GM12878 (cell line): ENCODE results near the gene MOK. TPM values are rescaled to one million over a fixed set of nuclear protein-coding genes. Genes with fewer than 3 reads are reported as not detected.

Experiments
- ATAC-seq: fragments of 200-7000 bp; cut with Tn5 transposase; 3 replicates; pipeline ENCODE4 v1.9.1; 2020; ENCODE audit warnings: mild to moderate bottlenecking, moderate library complexity
- BruUV-seq: library from RNA; stranded (reverse); fragments of 400-500 nt; replicated peaks from 2 replicates; lab custom pipeline; 2021; lab: Mats Ljungman, UMichigan
- CTCF ChIA-PET: fragments of 300-600 bp; sonication (Branson Sonifier 250); formaldehyde crosslinking; extraction: SDS; loops from one replicate; lab custom pipeline; 2021; ENCODE audit warnings: inconsistent platforms; lab: Yijun Ruan, JAX
- POLR2A ChIA-PET: fragments of 350-600 bp; formaldehyde crosslinking; extraction: SDS; loops from one replicate; lab custom pipeline; 2021; ENCODE audit warnings: inconsistent platforms; lab: Charles Lee
- RAD21 ChIA-PET: fragments of 300-600 bp; sonication (Branson Sonifier 250); formaldehyde crosslinking; loops from one replicate; lab custom pipeline; 2023; ENCODE audit warnings: antibody characterized with exemption; ENCODE audit not compliant: unreplicated experiment; lab: Charles Lee
- SMC1A ChIA-PET: fragments of 300-600 bp; sonication (Branson Sonifier 250); formaldehyde crosslinking; loops from one replicate; lab custom pipeline; 2023; ENCODE audit not compliant: unreplicated experiment, uncharacterized antibody; lab: Charles Lee
- DNase-seq: peaks from one replicate; pipeline ENCODE4 v3.0.0-alpha.2; 2011; ENCODE audit warnings: low read depth, low spot score
- FAIRE-seq: peaks from 3 replicates; lab custom pipeline; 2011; peaks lifted over from hg19 to GRCh38; lab: Jason Lieb, UNC
- H2AFZ ChIP-seq: 2 replicates; pipeline ENCODE4 v1.6.0; 2011; ENCODE audit warnings: low read depth, low read length, control low read depth; ENCODE audit not compliant: control insufficient read depth
- H3K27ac ChIP-seq: 2 replicates; pipeline ENCODE4 v1.5.1; 2011; ENCODE audit warnings: control low read depth; ENCODE audit not compliant: control insufficient read depth, insufficient read depth
- H3K27me3 ChIP-seq, 2 experiments: replicated peaks in 1 of 2; 2 replicates each; pipeline versions ENCODE4 v1.6.0 to v1.6.1; 2011; ENCODE audit warnings: low read length in 1 of 2; ENCODE audit not compliant: control insufficient read depth in 2 of 2, insufficient read depth in 2 of 2
- H3K36me3 ChIP-seq, 2 experiments: 2 replicates each; pipeline ENCODE4 v1.5.1; 2011; ENCODE audit warnings: low read length in 1 of 2; ENCODE audit not compliant: control insufficient read depth in 2 of 2, insufficient read depth in 2 of 2
- H3K4me1 ChIP-seq: 2 replicates; pipeline ENCODE4 v1.6.1; 2011; ENCODE audit warnings: mild to moderate bottlenecking, low read length, moderate library complexity, mixed read lengths; ENCODE audit not compliant: control insufficient read depth, insufficient read depth
- H3K4me2 ChIP-seq: 2 replicates; pipeline ENCODE4 v1.6.0; 2011; ENCODE audit warnings: control low read depth; ENCODE audit not compliant: control insufficient read depth, insufficient read depth
- H3K4me3 ChIP-seq: fragments of 200-600 bp; sonication (generic); 2 replicates; pipeline ENCODE4 v1.5.1; 2016
- H3K79me2 ChIP-seq: 2 replicates; pipeline ENCODE4 v1.6.0; 2011; ENCODE audit warnings: low read length; ENCODE audit not compliant: control insufficient read depth, insufficient read depth
- H3K9ac ChIP-seq: 2 replicates; pipeline ENCODE4 v1.8.0; 2011; ENCODE audit warnings: low read length, control low read depth, mixed read lengths; ENCODE audit not compliant: control insufficient read depth, insufficient read depth
- H3K9me3 ChIP-seq: replicated peaks from 3 replicates; pipeline ENCODE4 v1.5.1; 2011; ENCODE audit warnings: mild to moderate bottlenecking, low read length; ENCODE audit not compliant: control insufficient read depth, insufficient read depth
- H4K20me1 ChIP-seq: 2 replicates; pipeline ENCODE4 v1.6.0; 2011; ENCODE audit not compliant: control insufficient read depth, insufficient read depth
- POLR2A ChIP-seq: IDR thresholded peaks from 2 replicates; pipeline ENCODE4 v1.6.1; 2011; ENCODE audit warnings: low read depth, mild to moderate bottlenecking, low read length
- RUNX3 ChIP-seq: IDR thresholded peaks from 2 replicates; pipeline ENCODE4 v1.6.1; 2012; ENCODE audit warnings: low read length, inconsistent platforms
- ZBTB40 ChIP-seq: fragments of 450-650 bp; IDR thresholded peaks from 2 replicates; pipeline ENCODE4 v1.6.1; 2016; ENCODE audit warnings: mild to moderate bottlenecking, moderate library complexity, borderline replicate concordance
- ZNF592 ChIP-seq: fragments of 450-650 bp; IDR thresholded peaks from 2 replicates; pipeline ENCODE4 v1.6.1; 2017; ENCODE audit warnings: mild to moderate bottlenecking, moderate library complexity
- WGBS: methylation state at CpG from one replicate; pipeline ENCODE4 v1.1.6; 2016; ENCODE audit warnings: low lambda C conversion rate; ENCODE audit not compliant: insufficient replicate concordance, insufficient coverage; ENCODE audit errors: missing lambda C conversion rate; 5-methylcytosine and 5-hydroxymethylcytosine counted together
- in situ Hi-C: fragments of 300-500 bp; cut with MboI; formaldehyde crosslinking; loops from 9 replicates; pipeline ENCODE4 v1.14.3; 2018; ENCODE audit warnings: mixed read lengths
- intact Hi-C: fragments of 100-400 bp; cut with micrococcal nuclease; formaldehyde crosslinking; loops from one replicate; pipeline ENCODE4 v1.14.2; 2022; ENCODE audit not compliant: unreplicated experiment
- polyA plus RNA-seq, 11 experiments: library from polyadenylated mRNA; depleted of rRNA in 4 of 11; unstranded in 6 of 11; stranded (reverse) in 5 of 11; fragments of >200 nt; fragmentation: Nextera tagmentation in 4 of 11; fragmentation: Illumina TruSeq in 1 of 11; extraction: Ambion mirVana in 4 of 11; extraction: Trizol in 1 of 11; gene quantifications; 1 replicate in 1 of 11; 2 replicates in 10 of 11; pipeline versions ENCODE4 v1.2.1 to v1.2.3, GENCODE V29; 2011 to 2016; ENCODE audit warnings: inconsistent platforms in 2 of 11, missing spikeins in 2 of 11, low read depth in 1 of 11
- total RNA-seq, 4 experiments: library from RNA; depleted of rRNA in 3 of 4; stranded (reverse); fragments of >200 nt in 3 of 4; fragmentation: Illumina TruSeq in 1 of 4; extraction: Trizol in 1 of 4; gene quantifications; 2 replicates each; pipeline versions ENCODE4 v1.2.1 to v1.2.3, GENCODE V29; 2013 to 2021

MOK gene
- total and polyA plus RNA-seq, 10 of the 15 experiments (the other 5 are each of a cell fraction or from before 2014, with no cell fraction given), result 0.10 to 3.0 (median 1.4) TPM

- no TSS peak for BruUV-seq
- no peak for TF ChIP-seq ZBTB40
- no peak for TF ChIP-seq RUNX3
- no peak for TF ChIP-seq ZNF592
- no peak for TF ChIP-seq POLR2A
- ATAC-seq (no peak), DNase-seq (no peak), FAIRE-seq (no peak)
- ChIA-PET SMC1A (no interaction called here), CTCF (no interaction called here), RAD21 (no interaction called here), POLR2A (no interaction called here)
- Histone ChIP-seq H3K27ac (no peak overlapping the region), H3K36me3 (peaks cover 8 to 16% of the 10 kb centered on the region in 2 experiments), H3K4me2 (no peak overlapping the region), H4K20me1 (no peaks in the 10 kb centered on the region), H3K4me3 (no peak overlapping the region), H3K4me1 (no peaks in the 10 kb centered on the region; the same call in 1 of the 2 replicates), H3K27me3 (no peaks in the 10 kb centered on the region), H3K9me3 (no peaks in the 10 kb centered on the region), H3K9ac (no peak overlapping the region), H2AFZ (no peak overlapping the region), H3K79me2 (no peaks in the 10 kb centered on the region)
- intact Hi-C loops (no loop called here), in situ Hi-C loops (no loop called here)
- 71% methylated on average over 8 of the region's 8 CpGs for WGBS
Observed at GRCh38 chr14:102353126-102353619, 48.2 kb upstream of the MOK start.
